Parathyroid adenoma (tissue), 2 donors: ENCODE measurements around the gene KRTAP12-1.

ENCODE experiments used
- H2AFZ ChIP-seq: fragments of 300-600 bp; sonication (generic); one replicate; pipeline ENCODE4 v1.7.0; 2017; ENCODE audit warnings: antibody characterized with exemption, mild to moderate bottlenecking
- H3K27ac ChIP-seq: fragments of 300-600 bp; sonication (generic); one replicate; pipeline ENCODE4 v1.7.0; 2017
- H3K27me3 ChIP-seq: fragments of 300-600 bp; sonication (generic); one replicate; pipeline ENCODE4 v1.7.0; 2017; ENCODE audit warnings: low read length; ENCODE audit not compliant: control insufficient read depth, insufficient read depth
- H3K36me3 ChIP-seq: fragments of 300-600 bp; sonication (generic); one replicate; pipeline ENCODE4 v1.7.0; 2017; ENCODE audit warnings: low read length; ENCODE audit not compliant: control insufficient read depth, insufficient read depth
- H3K4me1 ChIP-seq: fragments of 300-600 bp; sonication (generic); one replicate; pipeline ENCODE4 v1.7.0; 2017; ENCODE audit warnings: control low read depth
- H3K4me2 ChIP-seq: fragments of 300-600 bp; sonication (generic); one replicate; pipeline ENCODE4 v1.7.0; 2017; ENCODE audit warnings: low read length
- H3K4me3 ChIP-seq: fragments of 300-600 bp; sonication (generic); one replicate; pipeline ENCODE4 v1.7.0; 2017; ENCODE audit warnings: low read depth, low read length
- H3K79me2 ChIP-seq: fragments of 300-600 bp; sonication (generic); one replicate; pipeline ENCODE4 v1.7.0; 2017; ENCODE audit warnings: control low read depth
- H3K9ac ChIP-seq: fragments of 300-600 bp; sonication (generic); one replicate; pipeline ENCODE4 v1.7.0; 2017; ENCODE audit warnings: mild to moderate bottlenecking
- H3K9me3 ChIP-seq: fragments of 300-600 bp; sonication (generic); one replicate; pipeline ENCODE4 v1.7.0; 2017; ENCODE audit warnings: low read length; ENCODE audit not compliant: control insufficient read depth
- TF ChIP-seq, protein P1 (sequence below): fragments of 300-600 bp; sonication (generic); IDR thresholded peaks from one replicate; pipeline ENCODE4 v1.7.0; 2017; ENCODE audit warnings: antibody characterized with exemption, mild to moderate bottlenecking
- donor health status: primary hyperparathyroidism.

KRTAP12-1 gene

DNA sequence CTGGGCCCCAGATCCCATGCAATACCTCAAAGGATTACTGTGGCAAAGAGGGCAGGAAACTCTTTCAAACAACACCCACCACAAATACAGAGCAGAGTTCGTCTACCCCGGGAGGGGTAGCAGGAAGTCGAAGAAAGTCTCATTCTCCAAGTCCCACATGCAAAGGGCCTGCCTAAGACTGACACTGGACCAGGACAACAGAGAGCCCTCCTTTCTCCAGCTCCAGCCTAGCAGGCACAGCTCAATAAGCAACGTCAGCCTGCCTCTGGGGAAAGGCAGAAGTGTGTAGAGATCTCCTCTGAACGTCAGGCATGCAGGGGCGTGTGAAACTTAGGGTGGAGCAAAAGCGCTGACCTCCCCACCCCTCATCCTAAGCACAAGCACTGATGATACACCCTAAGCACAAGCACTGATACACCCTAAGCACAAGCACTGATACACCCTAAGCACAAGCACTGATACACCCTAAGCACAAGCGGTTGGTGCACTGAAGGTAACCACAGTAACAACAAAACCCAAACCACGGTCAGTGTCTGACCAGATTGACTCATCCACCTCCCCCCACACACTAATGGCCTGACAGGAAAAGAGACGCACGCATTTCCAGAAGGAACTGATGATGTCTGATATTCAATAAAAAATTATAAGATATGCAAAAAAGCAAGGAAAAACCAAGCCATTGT, 22.9 kb downstream of the KRTAP12-1 start:
- H3K4me2 ChIP-seq = no peak overlapping the region
- no peaks in the 10 kb centered on the region for H3K27me3 ChIP-seq
- H3K4me1 ChIP-seq = no peaks in the 10 kb centered on the region
- no peak overlapping the region for H2AFZ ChIP-seq
- no peak overlapping the region for H3K9ac ChIP-seq
- TF ChIP-seq, protein P1, sequence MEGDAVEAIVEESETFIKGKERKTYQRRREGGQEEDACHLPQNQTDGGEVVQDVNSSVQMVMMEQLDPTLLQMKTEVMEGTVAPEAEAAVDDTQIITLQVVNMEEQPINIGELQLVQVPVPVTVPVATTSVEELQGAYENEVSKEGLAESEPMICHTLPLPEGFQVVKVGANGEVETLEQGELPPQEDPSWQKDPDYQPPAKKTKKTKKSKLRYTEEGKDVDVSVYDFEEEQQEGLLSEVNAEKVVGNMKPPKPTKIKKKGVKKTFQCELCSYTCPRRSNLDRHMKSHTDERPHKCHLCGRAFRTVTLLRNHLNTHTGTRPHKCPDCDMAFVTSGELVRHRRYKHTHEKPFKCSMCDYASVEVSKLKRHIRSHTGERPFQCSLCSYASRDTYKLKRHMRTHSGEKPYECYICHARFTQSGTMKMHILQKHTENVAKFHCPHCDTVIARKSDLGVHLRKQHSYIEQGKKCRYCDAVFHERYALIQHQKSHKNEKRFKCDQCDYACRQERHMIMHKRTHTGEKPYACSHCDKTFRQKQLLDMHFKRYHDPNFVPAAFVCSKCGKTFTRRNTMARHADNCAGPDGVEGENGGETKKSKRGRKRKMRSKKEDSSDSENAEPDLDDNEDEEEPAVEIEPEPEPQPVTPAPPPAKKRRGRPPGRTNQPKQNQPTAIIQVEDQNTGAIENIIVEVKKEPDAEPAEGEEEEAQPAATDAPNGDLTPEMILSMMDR = no peak
- no peaks in the 10 kb centered on the region for H3K9me3 ChIP-seq
- no peak overlapping the region for H3K4me3 ChIP-seq
- H3K27ac ChIP-seq = no peak overlapping the region
- H3K36me3 ChIP-seq = no peaks in the 10 kb centered on the region
- H3K79me2 ChIP-seq = no peaks in the 10 kb centered on the region

DNA sequence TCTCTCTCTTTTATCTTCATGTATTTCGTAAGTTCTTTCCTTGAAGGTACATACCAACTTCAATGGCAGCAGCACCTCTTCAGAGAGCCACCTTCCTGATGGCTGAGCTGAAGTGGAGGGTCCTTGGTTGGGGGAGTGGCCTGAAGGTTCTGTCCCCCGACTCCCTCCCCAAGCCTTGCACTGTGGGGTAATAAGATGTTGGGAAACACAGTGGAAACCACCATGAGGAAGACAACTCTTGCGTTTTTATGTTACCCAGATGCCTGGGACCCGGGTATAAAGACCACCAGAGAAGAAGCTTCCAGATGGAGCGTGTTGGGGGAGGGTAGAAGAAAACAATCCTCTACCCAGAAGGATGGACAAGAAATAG, 23.4 kb downstream of the KRTAP12-1 start:
- no peak overlapping the region for H2AFZ ChIP-seq
- H3K4me3 ChIP-seq = no peak overlapping the region
- no peaks in the 10 kb centered on the region for H3K36me3 ChIP-seq
- no peaks in the 10 kb centered on the region for H3K9me3 ChIP-seq
- no peak overlapping the region for H3K9ac ChIP-seq
- no peaks in the 10 kb centered on the region for H3K79me2 ChIP-seq
- H3K27me3 ChIP-seq = no peaks in the 10 kb centered on the region
- H3K4me1 ChIP-seq = no peaks in the 10 kb centered on the region
- H3K4me2 ChIP-seq = no peak overlapping the region
- no peak overlapping the region for H3K27ac ChIP-seq
- TF ChIP-seq, protein P1 = no peak

DNA sequence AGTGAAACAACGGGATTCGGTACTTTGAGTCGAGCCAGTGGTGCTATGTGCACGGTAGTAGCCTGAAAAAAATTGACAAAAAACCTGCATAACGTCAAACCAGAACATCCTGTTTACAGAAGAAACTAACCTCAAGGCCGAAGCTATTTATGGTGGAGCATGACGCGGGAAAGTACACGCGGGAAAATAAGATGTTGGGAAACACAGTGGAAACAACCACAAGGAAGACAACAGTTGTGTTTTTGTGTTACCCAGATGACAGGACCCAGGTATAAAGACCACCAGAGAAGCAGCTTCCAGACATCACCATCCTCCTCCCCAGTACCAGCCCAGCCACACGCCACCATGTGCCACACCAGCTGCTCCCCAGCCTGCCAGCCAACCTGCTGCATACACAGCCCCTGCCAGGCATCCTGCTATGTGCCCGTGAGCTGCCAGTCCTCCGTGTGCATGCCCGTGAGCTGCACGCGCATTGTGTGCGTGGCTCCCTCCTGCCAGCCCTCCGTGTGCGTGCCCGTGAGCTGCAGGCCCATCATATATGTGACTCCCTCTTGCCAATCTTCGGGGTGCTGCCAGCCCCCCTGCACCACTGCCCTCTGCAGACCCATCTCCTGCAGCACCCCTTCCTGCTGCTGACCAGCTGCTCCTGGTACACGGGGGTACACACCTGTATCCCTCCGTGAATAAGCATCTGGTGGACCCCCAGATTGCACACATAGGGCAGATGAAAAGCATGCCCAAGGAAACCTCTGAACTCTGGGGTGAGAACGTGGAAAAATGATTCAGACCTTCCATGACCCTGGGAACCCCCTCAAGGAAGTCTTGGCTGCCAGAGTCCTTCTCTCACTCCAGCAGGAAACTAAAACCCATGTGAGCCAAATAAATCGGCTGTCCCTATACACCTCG, 24.1 kb downstream of the KRTAP12-1 start, which contains the start of gene KRTAP12-3:
KRTAP12-3 (plus strand) TSS at position 298 of the 906 bp plus-strand sequence; CDS start at position 346, 48 bp downstream.
- no peak within 1 kb of the TSS for H3K27ac ChIP-seq
- H3K27me3 ChIP-seq = no peaks in the 10 kb centered on the region
- no peaks in the 10 kb centered on the region for H3K9me3 ChIP-seq
- H3K4me1 ChIP-seq = no peaks in the 10 kb centered on the region
- H3K4me3 ChIP-seq = no peak within 1 kb of the TSS
- H2AFZ ChIP-seq = no peak within 1 kb of the TSS
- H3K36me3 ChIP-seq = no peaks in the 10 kb centered on the region
- H3K79me2 ChIP-seq = no peaks in the 10 kb centered on the region
- TF ChIP-seq, protein P1 = no peak
- H3K4me2 ChIP-seq = no peak within 1 kb of the TSS
- H3K9ac ChIP-seq = no peak within 1 kb of the TSS

DNA sequence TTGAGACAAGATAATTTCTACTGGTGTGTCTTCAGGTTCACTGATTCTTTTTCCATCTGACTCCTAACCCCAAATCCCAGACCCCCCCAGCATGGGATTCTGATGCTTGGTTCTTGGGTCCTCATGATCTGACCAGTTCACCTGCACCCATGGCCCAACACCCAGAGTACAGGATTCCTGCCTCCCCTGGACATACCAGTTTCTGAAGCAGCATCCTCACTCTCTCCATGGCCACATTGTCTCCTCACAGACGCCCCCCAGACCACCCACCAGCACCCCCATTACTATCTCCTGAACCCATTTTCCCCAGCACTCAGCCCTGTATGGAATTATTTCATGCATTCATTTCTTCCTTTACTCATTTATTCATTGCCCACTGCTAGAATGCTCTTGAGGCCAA, 25.1 kb downstream of the KRTAP12-1 start:
- TF ChIP-seq, protein P1 = no peak
- H3K27me3 ChIP-seq = no peaks in the 10 kb centered on the region
- H3K4me2 ChIP-seq = no peak overlapping the region
- H3K9me3 ChIP-seq = no peaks in the 10 kb centered on the region
- no peak overlapping the region for H3K27ac ChIP-seq
- H3K79me2 ChIP-seq = no peaks in the 10 kb centered on the region
- H3K9ac ChIP-seq = no peak overlapping the region
- H3K4me3 ChIP-seq = no peak overlapping the region
- H3K4me1 ChIP-seq = no peaks in the 10 kb centered on the region
- no peaks in the 10 kb centered on the region for H3K36me3 ChIP-seq
- H2AFZ ChIP-seq = no peak overlapping the region
